Pons (tissue), 1 donor: Measurements from ENCODE around the gene C9orf43.
"Not testable (repeated sequence)": the region's sequence is repeated elsewhere in the genome, so short reads cannot be mapped to it uniquely, and the experiment has no call there.

ENCODE experiments used
- DNase-seq: peaks from one replicate; pipeline ENCODE4 v3.0.0-alpha.2; 2016; ENCODE audit warnings: low spot score

Gene C9orf43

GRCh38 chr9:113381909-113382411, 28.6 kb upstream of the C9orf43 start:
- DNase-seq = no peak

- DNase-seq = no peak
Observed at GRCh38 chr9:113386571-113387393, 23.8 kb upstream of the C9orf43 start.

GRCh38 chr9:113387560-113388230, 22.9 kb upstream of the C9orf43 start:
- DNase-seq = no peak

- DNase-seq = no peak
Observed at GRCh38 chr9:113388833-113389232, 21.7 kb upstream of the C9orf43 start.

GRCh38 chr9:113389451-113389850, 21.1 kb upstream of the C9orf43 start:
- DNase-seq = no peak

GRCh38 chr9:113390192-113390960, 20.2 kb upstream of the C9orf43 start:
- no peak for DNase-seq

- DNase-seq = no peak
Observed at GRCh38 chr9:113391917-113392316, 18.6 kb upstream of the C9orf43 start.

GRCh38 chr9:113393281-113393680, 17.3 kb upstream of the C9orf43 start:
- DNase-seq = peak; percentile 32

GRCh38 chr9:113395000-113395861, 15.3 kb upstream of the C9orf43 start:
- no peak for DNase-seq

- DNase-seq = no peak
Observed at GRCh38 chr9:113397203-113397631, 13.3 kb upstream of the C9orf43 start.

GRCh38 chr9:113398796-113399195, 11.8 kb upstream of the C9orf43 start:
- no peak for DNase-seq

- no peak for DNase-seq
Observed at GRCh38 chr9:113399646-113400200, 10.8 kb upstream of the C9orf43 start.

GRCh38 chr9:113401027-113401792, 9.3 kb upstream of the C9orf43 start, which contains the start of gene ALAD:
TSS of gene ALAD (minus strand) at chr9:113401284. CDS start at chr9:113393559, 7,725 bp downstream.
- peak; percentile 99 for DNase-seq

- peak; percentile 30 for DNase-seq
Observed at GRCh38 chr9:113403646-113404045, 6.9 kb upstream of the C9orf43 start.

- not testable (repeated sequence) for DNase-seq
Observed at GRCh38 chr9:113406353-113406752, 4.2 kb upstream of the C9orf43 start.

GRCh38 chr9:113406873-113407511, 3.6 kb upstream of the C9orf43 start:
- DNase-seq = peak; percentile 74

GRCh38 chr9:113409481-113409880, 1.1 kb upstream of the C9orf43 start:
- no peak for DNase-seq

- no peak for DNase-seq
Observed at GRCh38 chr9:113409883-113410206, 702 bp upstream of the C9orf43 start.

GRCh38 chr9:113416149-113416721, 5.7 kb downstream of the C9orf43 start:
- DNase-seq = peak; percentile 37
